Stimulated activated CD4-positive, alpha-beta T cell treated with anti-CD3 and anti-CD28 coated beads, Interleukin-2, amount 100 ng/mL, for 4 hours (primary cell): Measurements from ENCODE around the gene NFIL3.

Experiments
- DNase-seq: peaks from one replicate; pipeline ENCODE4 v3.0.0-alpha.2; 2020; ENCODE audit warnings: low read depth

Gene NFIL3

GRCh38 chr9:91359734-91360470 is 63.7 kb downstream of the NFIL3 start:
- DNase-seq, result no peak

GRCh38 chr9:91359083-91359482 is 64.5 kb downstream of the NFIL3 start:
- DNase-seq, result no peak
